Measurements from ENCODE around the gene PCDHGA7. TPM values are rescaled to one million over a fixed set of nuclear protein-coding genes. Genes with fewer than 3 reads are reported as not detected.
"Not testable (repeated sequence)": the region's sequence is repeated elsewhere in the genome, so short reads cannot be mapped to it uniquely, and the experiment has no call there.

PCDHGA7 gene
- total RNA-seq, 2 donors from 2014 or later, result 0.40 to 1.9 TPM

DNA sequence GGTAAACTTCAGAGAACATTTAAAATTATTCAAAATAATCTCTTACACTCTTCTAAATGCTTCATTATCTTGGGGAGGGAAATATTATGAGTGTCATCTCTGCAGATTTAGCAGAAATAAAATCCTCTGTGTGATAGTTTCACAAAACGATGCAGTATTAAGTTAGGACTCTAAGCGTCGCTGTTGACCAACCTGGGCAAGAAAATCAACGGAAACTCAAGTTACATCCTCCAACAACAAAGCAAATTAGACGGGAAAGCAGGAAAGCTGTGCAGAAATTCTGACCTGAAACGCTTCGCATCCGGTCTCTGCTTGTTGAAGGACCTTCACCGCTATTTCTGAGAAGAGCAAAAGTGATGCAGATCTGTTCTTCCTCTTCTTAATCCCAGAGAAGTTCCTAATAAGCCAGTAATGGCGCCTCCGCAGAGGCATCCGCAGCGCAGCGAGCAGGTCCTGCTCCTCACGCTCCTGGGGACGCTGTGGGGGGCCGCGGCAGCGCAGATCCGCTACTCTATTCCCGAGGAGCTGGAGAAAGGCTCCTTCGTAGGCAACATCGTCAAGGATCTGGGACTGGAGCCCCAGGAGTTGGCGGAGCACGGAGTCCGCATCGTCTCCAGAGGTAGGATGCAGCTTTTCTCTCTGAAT, 8.7 kb upstream of the PCDHGA7 start, which contains the start of gene PCDHGA6:
PCDHGA6 (plus strand) TSS at position 219 of the 645 bp plus-strand sequence; CDS start at position 412, 193 bp downstream.
- H3K9me3 Mint-ChIP-seq, result peaks cover 61% of the 10 kb centered on the region
- no peak for DNase-seq

GRCh38 chr5:141374627-141375026, 7.9 kb upstream of the PCDHGA7 start:
- Histone ChIP-seq H3K36me3 (ENCODE audit: control insufficient read depth, insufficient read depth, low read length) (no peaks in the 10 kb centered on the region), H3K27me3 (ENCODE audit: control insufficient read depth, insufficient read depth, low read length, poor library complexity, severe bottlenecking) (no peaks in the 10 kb centered on the region), H3K4me1 (ENCODE audit: control insufficient read depth, insufficient read depth, low read length) (no peaks in the 10 kb centered on the region), H3K9me3 (ENCODE audit: control insufficient read depth, low read length) (peaks cover 52% of the 10 kb centered on the region), H3K9ac (ENCODE audit: extremely low read depth, low read length, poor library complexity, severe bottlenecking) (no peak overlapping the region), H3K27ac (ENCODE audit: low read depth, low read length) (no peak overlapping the region), H3K4me3 (ENCODE audit: low read length) (no peak overlapping the region)
- Mint-ChIP-seq H3K27ac (no peak overlapping the region), H3K4me1 (no peaks in the 10 kb centered on the region), H3K9me3 (peaks cover 60% of the 10 kb centered on the region), H3K27me3 (ENCODE audit: insufficient read depth) (no peaks in the 10 kb centered on the region), H3K4me3 (no peak overlapping the region), H3K36me3 (ENCODE audit: low read depth) (peaks cover 49% of the 10 kb centered on the region)
- 95 to 96% methylated on average over 11 to 14 of the region's 14 CpGs for WGBS, 2 experiments (ENCODE audit: insufficient coverage in 1 of 2, insufficient read length in 1 of 2)
- no peak for TF ChIP-seq CTCF (conservative IDR thresholded peaks at IDR 0.05)
- DNase-seq, result no peak

More for the DNA sequence above, 8.7 kb upstream of the PCDHGA7 start, which contains the start of gene PCDHGA6:
- H3K36me3 ChIP-seq (ENCODE audit: control insufficient read depth, insufficient read depth, low read length), result no peaks in the 10 kb centered on the region
- peaks cover 52% of the 10 kb centered on the region for H3K9me3 ChIP-seq (ENCODE audit: control insufficient read depth, low read length)
- peak; percentile 39 for TF ChIP-seq CTCF (conservative IDR thresholded peaks at IDR 0.05)
- Mint-ChIP-seq H3K27ac (no peak within 1 kb of the TSS), H3K27me3 (ENCODE audit: insufficient read depth) (no peaks in the 10 kb centered on the region), H3K4me3 (peak within 1 kb of the TSS; percentile 26), H3K36me3 (ENCODE audit: low read depth) (peaks cover 48% of the 10 kb centered on the region), H3K4me1 (no peaks in the 10 kb centered on the region)
- whole genome bisulfite sequencing, 2 experiments (ENCODE audit: insufficient coverage in 1 of 2, insufficient read length in 1 of 2), result 93 to 96% methylated on average over 26 to 27 of the region's 27 CpGs
- no peak within 1 kb of the TSS for H3K27ac ChIP-seq (ENCODE audit: low read depth, low read length)
- H3K27me3 ChIP-seq (ENCODE audit: control insufficient read depth, insufficient read depth, low read length, poor library complexity, severe bottlenecking), result no peaks in the 10 kb centered on the region
- H3K4me3 ChIP-seq (ENCODE audit: low read length), result no peak within 1 kb of the TSS
- H3K9ac ChIP-seq (ENCODE audit: extremely low read depth, low read length, poor library complexity, severe bottlenecking), result no peak within 1 kb of the TSS
- H3K4me1 ChIP-seq (ENCODE audit: control insufficient read depth, insufficient read depth, low read length), result no peaks in the 10 kb centered on the region

DNA sequence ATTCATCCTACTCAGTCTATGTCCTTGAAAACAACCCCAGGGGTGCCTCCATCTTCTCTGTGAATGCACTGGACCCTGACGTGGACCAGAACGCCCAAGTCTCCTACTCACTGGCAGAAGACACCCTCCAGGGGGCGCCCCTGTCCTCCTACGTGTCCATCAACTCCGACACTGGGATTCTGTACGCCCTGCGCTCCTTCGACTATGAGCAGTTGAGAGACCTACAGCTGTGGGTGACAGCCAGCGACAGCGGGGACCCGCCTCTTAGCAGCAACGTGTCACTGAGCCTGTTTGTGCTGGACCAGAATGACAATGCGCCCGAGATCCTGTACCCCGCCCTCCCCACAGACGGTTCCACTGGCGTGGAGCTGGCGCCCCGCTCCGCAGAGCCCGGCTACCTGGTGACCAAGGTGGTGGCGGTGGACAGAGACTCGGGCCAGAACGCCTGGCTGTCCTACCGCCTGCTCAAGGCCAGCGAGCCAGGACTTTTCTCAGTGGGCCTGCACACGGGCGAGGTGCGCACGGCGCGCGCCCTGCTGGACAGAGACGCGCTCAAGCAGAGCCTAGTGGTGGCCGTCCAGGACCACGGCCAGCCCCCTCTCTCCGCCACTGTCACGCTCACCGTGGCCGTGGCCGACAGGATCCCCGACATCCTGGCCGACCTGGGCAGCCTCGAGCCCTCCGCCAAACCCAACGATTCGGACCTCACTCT, 6.9 kb upstream of the PCDHGA7 start:
- H3K9me3 ChIP-seq (ENCODE audit: control insufficient read depth, low read length), result peaks cover 48% of the 10 kb centered on the region
- not testable (repeated sequence) for H3K27me3 Mint-ChIP-seq (ENCODE audit: insufficient read depth); H3K27ac ChIP-seq (ENCODE audit: low read depth, low read length); H3K27me3 ChIP-seq (ENCODE audit: control insufficient read depth, insufficient read depth, low read length, poor library complexity, severe bottlenecking); H3K4me3 Mint-ChIP-seq; H3K4me1 ChIP-seq (ENCODE audit: control insufficient read depth, insufficient read depth, low read length); H3K4me1 Mint-ChIP-seq; H3K27ac Mint-ChIP-seq; DNase-seq; H3K9ac ChIP-seq (ENCODE audit: extremely low read depth, low read length, poor library complexity, severe bottlenecking); H3K36me3 ChIP-seq (ENCODE audit: control insufficient read depth, insufficient read depth, low read length); H3K4me3 ChIP-seq (ENCODE audit: low read length)
- WGBS, 2 experiments (ENCODE audit: insufficient coverage in 1 of 2, insufficient read length in 1 of 2), result 88 to 96% methylated on average over 8 to 36 of the region's 48 CpGs
- H3K9me3 Mint-ChIP-seq, result peaks cover 52% of the 10 kb centered on the region
- peak; percentile 16 for TF ChIP-seq CTCF (conservative IDR thresholded peaks at IDR 0.05)
- peaks cover 42% of the 10 kb centered on the region for H3K36me3 Mint-ChIP-seq (ENCODE audit: low read depth)
